Gastroesophageal sphincter (tissue), 4 donors: ENCODE measurements around the gene GFPT2. TPM values are rescaled to one million over a fixed set of nuclear protein-coding genes. Genes with fewer than 3 reads are reported as not detected.

Experiments used
- total RNA-seq, 4 donors: library from RNA; depleted of rRNA; stranded (reverse); fragments of >200 nt; gene quantifications; one replicate each; pipeline ENCODE4 v1.1.0, GENCODE V29; 2016

GFPT2 gene
- total RNA-seq, 4 donors from 2014 or later: 28.7 to 94.1 (median 34.1) TPM

Other genes starting within 250 kb of the GFPT2 start
- gene RASGEF1C, start 144.1 kb downstream of the GFPT2 start, total RNA-seq: 1 to 10 TPM in 2 of 4 donors, under 1 TPM in 2; 0.81 to 8.4 (median 2.0) TPM
- 10 to 100 TPM; 25.7 to 43.7 (median 35.7) TPM for gene MAPK9, start 61.3 kb downstream of the GFPT2 start, total RNA-seq
- gene CNOT6, start 141.0 kb upstream of the GFPT2 start, total RNA-seq: 10 to 100 TPM; 15.8 to 25.7 (median 24.1) TPM
- 10 to 100 TPM in 1 of 4 donors, not detected in 3; 78.4 TPM for gene SCGB3A1, start 238.2 kb upstream of the GFPT2 start, total RNA-seq